Measurements from ENCODE around the gene SASH1.

GRCh38 chr6:148383658-148384368 lies 41.2 kb downstream of the SASH1 start:
- TF ChIP-seq CTCF (IDR thresholded peaks at IDR 0.05; ENCODE audit: insufficient read depth, low read depth, low read length) (no peak), EZH2 (IDR thresholded peaks at IDR 0.05; ENCODE audit: insufficient read depth, low read length) (no peak)

All from astrocyte (in vitro differentiated cells and primary cell).